H9 (cell line): ENCODE measurements around the gene OTX2. TPM values are rescaled to one million over a fixed set of nuclear protein-coding genes. Genes with fewer than 3 reads are reported as not detected.

Experiments
- DNase-seq: peaks from one replicate; pipeline ENCODE4 v3.0.0-alpha.2; 2017
- H2AFZ ChIP-seq: one replicate; pipeline ENCODE4 v1.6.1; 2013; ENCODE audit warnings: mild to moderate bottlenecking, low read length, control low read depth, moderate library complexity
- H2AK5ac ChIP-seq: 2 replicates; pipeline ENCODE4 v1.6.1; 2013; ENCODE audit warnings: low read length, control low read depth, mixed read lengths; ENCODE audit not compliant: insufficient read length
- H2BK120ac ChIP-seq: one replicate; pipeline ENCODE4 v1.6.1; 2013; ENCODE audit warnings: low read depth, mild to moderate bottlenecking, low read length, control low read depth, inconsistent platforms; ENCODE audit not compliant: poor library complexity, severe bottlenecking
- H2BK12ac ChIP-seq: 2 replicates; pipeline ENCODE4 v1.6.1; 2013; ENCODE audit warnings: low read length, control low read depth, mixed read lengths, low read depth; ENCODE audit not compliant: insufficient read length
- H2BK15ac ChIP-seq: 2 replicates; pipeline ENCODE4 v1.6.1; 2013; ENCODE audit warnings: low read depth, low read length, control low read depth
- H2BK20ac ChIP-seq: one replicate; pipeline ENCODE4 v1.6.1; 2013; ENCODE audit warnings: low read depth, mild to moderate bottlenecking, low read length, control low read depth, inconsistent platforms; ENCODE audit not compliant: poor library complexity, severe bottlenecking
- H2BK5ac ChIP-seq: 2 replicates; pipeline ENCODE4 v1.6.1; 2013; ENCODE audit warnings: low read length, control low read depth, mixed read lengths; ENCODE audit not compliant: insufficient read length
- H3K14ac ChIP-seq: 2 replicates; pipeline ENCODE4 v1.6.1; 2013; ENCODE audit warnings: low read length, control low read depth; ENCODE audit not compliant: insufficient read depth
- H3K18ac ChIP-seq: 2 replicates; pipeline ENCODE4 v1.6.1; 2013; ENCODE audit warnings: low read depth, mild to moderate bottlenecking, mixed read lengths, low read length, control low read depth; ENCODE audit not compliant: insufficient read length
- H3K23ac ChIP-seq: 2 replicates; pipeline ENCODE4 v1.6.1; 2013; ENCODE audit warnings: low read length, control low read depth, mixed read lengths, low read depth; ENCODE audit not compliant: insufficient read length
- H3K23me2 ChIP-seq: 2 replicates; pipeline ENCODE4 v1.6.1; 2013; ENCODE audit warnings: low read depth, mild to moderate bottlenecking, mixed read lengths, low read length, control low read depth; ENCODE audit not compliant: insufficient read length, poor library complexity, severe bottlenecking
- H3K27ac ChIP-seq: 2 replicates; pipeline ENCODE4 v1.5.1; 2013; ENCODE audit warnings: low read length, control low read depth, mixed read lengths, low read depth; ENCODE audit not compliant: insufficient read length
- H3K27me3 ChIP-seq: 2 replicates; pipeline ENCODE4 v1.6.1; 2013; ENCODE audit warnings: low read length, control low read depth, inconsistent platforms; ENCODE audit not compliant: insufficient read depth
- H3K4ac ChIP-seq: 2 replicates; pipeline ENCODE4 v1.6.1; 2013; ENCODE audit warnings: low read depth, mild to moderate bottlenecking, control low read depth, inconsistent platforms, low read length, moderate library complexity
- H3K4me1 ChIP-seq: 2 replicates; pipeline ENCODE4 v1.6.1; 2013; ENCODE audit warnings: low read length, control low read depth, inconsistent platforms; ENCODE audit not compliant: insufficient read depth
- H3K4me2 ChIP-seq: 2 replicates; pipeline ENCODE4 v1.6.1; 2013; ENCODE audit warnings: low read length, control low read depth, mixed read lengths; ENCODE audit not compliant: insufficient read length, insufficient read depth
- H3K56ac ChIP-seq: 2 replicates; pipeline ENCODE4 v1.6.1; 2013; ENCODE audit warnings: low read depth, mild to moderate bottlenecking, mixed read lengths, low read length, control low read depth; ENCODE audit not compliant: insufficient read length
- H3K79me1 ChIP-seq: 2 replicates; pipeline ENCODE4 v1.6.1; 2013; ENCODE audit warnings: low read depth, mild to moderate bottlenecking, moderate library complexity, low read length, control low read depth, inconsistent platforms; ENCODE audit not compliant: insufficient read depth, poor library complexity, severe bottlenecking
- H3K79me2 ChIP-seq: 2 replicates; pipeline ENCODE4 v1.6.1; 2013; ENCODE audit warnings: low read length, control low read depth, inconsistent platforms; ENCODE audit not compliant: insufficient read depth
- H3K9ac ChIP-seq: 2 replicates; pipeline ENCODE4 v1.6.1; 2013; ENCODE audit warnings: low read length, control low read depth, mixed read lengths; ENCODE audit not compliant: insufficient read length; ENCODE audit errors: extremely low read depth
- H3K9me3 ChIP-seq: one replicate; pipeline ENCODE4 v1.6.1; 2013; ENCODE audit warnings: low read depth, low read length, inconsistent platforms; ENCODE audit not compliant: control insufficient read depth
- H3T11ph ChIP-seq: one replicate; pipeline ENCODE4 v1.6.1; 2013; ENCODE audit warnings: mild to moderate bottlenecking, low read length, control low read depth, inconsistent platforms
- H4K20me1 ChIP-seq: one replicate; pipeline ENCODE4 v1.6.1; 2013; ENCODE audit not compliant: control insufficient read depth, insufficient read length, insufficient read depth
- H4K5ac ChIP-seq: 2 replicates; pipeline ENCODE4 v1.6.1; 2013; ENCODE audit warnings: low read depth, mild to moderate bottlenecking, mixed read lengths, low read length, control low read depth; ENCODE audit not compliant: insufficient read length
- H4K8ac ChIP-seq: replicated peaks from 2 replicates; pipeline ENCODE4 v1.6.1; 2013; ENCODE audit warnings: low read length, control low read depth, mixed read lengths, low read depth; ENCODE audit not compliant: insufficient read length
- H4K91ac ChIP-seq: 2 replicates; pipeline ENCODE4 v1.6.1; 2013; ENCODE audit warnings: low read depth, mild to moderate bottlenecking, moderate library complexity, mixed read lengths, low read length, control low read depth; ENCODE audit not compliant: insufficient read length
- H3K27ac Mint-ChIP-seq, 3 experiments: 2 replicates in 2 of 3; 3 replicates in 1 of 3; pipeline ENCODE4 v1.8.0; 2020 to 2021; ENCODE audit warnings: mixed read lengths in 3 of 3, mild to moderate bottlenecking in 1 of 3, moderate library complexity in 1 of 3
- H3K27me3 Mint-ChIP-seq: 2 replicates; pipeline ENCODE4 v1.8.0; 2021; ENCODE audit warnings: low read depth, mild to moderate bottlenecking, moderate library complexity, mixed read lengths
- H3K36me3 Mint-ChIP-seq, 3 experiments: 2 replicates in 2 of 3; 3 replicates in 1 of 3; pipeline ENCODE4 v1.8.0; 2020 to 2021; ENCODE audit warnings: low read depth in 3 of 3, mixed read lengths in 3 of 3; ENCODE audit not compliant: insufficient read depth in 1 of 3
- H3K4me1 Mint-ChIP-seq, 2 experiments: 2 replicates each; pipeline ENCODE4 v1.8.0; 2020; ENCODE audit warnings: mixed read lengths in 2 of 2
- H3K4me3 Mint-ChIP-seq, 2 experiments: 2 replicates in 1 of 2; 3 replicates in 1 of 2; pipeline ENCODE4 v1.8.0; 2020 to 2021; ENCODE audit warnings: mild to moderate bottlenecking in 2 of 2, mixed read lengths in 2 of 2, moderate library complexity in 1 of 2
- H3K9me3 Mint-ChIP-seq, 2 experiments: 2 replicates in 1 of 2; 3 replicates in 1 of 2; pipeline ENCODE4 v1.8.0; 2020; ENCODE audit warnings: mild to moderate bottlenecking in 2 of 2, mixed read lengths in 2 of 2, moderate library complexity in 1 of 2
- WGBS: extraction: QIAGEN DNeasy Blood & Tissue Kit; methylation state at CpG from one replicate; pipeline ENCODE4 v1.1.7; 2013; ENCODE audit warnings: missing lambda C conversion rate, low lambda C conversion rate, mixed read lengths; ENCODE audit not compliant: insufficient read length; ENCODE audit errors: extremely low coverage; 5-methylcytosine and 5-hydroxymethylcytosine counted together
- total RNA-seq: library from RNA; stranded (reverse); gene quantifications from 2 replicates; pipeline ENCODE4 v1.2.1, GENCODE V29; 2021
- TF ChIP-seq, protein P1 (sequence below): fragments of 200-600 bp; sonication (generic); conservative IDR thresholded peaks from 3 replicates; pipeline ENCODE4 v1.8.0; 2021; ENCODE audit warnings: antibody characterized with exemption, mild to moderate bottlenecking

The OTX2 gene
- total RNA-seq, 1 experiment from 2014 or later, result 193 TPM

DNA sequence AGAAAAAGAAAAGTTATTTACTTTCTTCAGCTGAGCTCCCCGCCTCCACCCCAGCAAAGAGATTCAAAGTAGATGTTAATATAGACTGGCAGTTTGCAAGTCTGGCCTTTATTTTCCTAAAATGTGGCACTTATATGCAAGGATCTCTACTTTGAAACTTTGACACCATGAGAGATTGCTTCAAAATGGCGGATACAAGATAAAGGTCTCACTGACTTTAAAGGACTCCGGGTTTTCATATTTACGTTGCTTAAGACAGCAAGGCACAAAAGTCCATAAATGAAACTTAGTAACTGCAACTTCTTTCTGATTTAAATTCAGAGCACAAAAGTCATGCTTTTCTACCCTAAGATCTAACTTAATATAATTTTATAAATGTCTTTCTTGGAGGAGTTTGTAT is 3.5 kb downstream of the OTX2 start:
- H3K27me3 ChIP-seq, result peaks cover 62% of the 10 kb centered on the region
- peaks cover 30 to 63% (median 50%) of the 10 kb centered on the region in 3 experiments for H3K36me3 Mint-ChIP-seq

More for the DNA sequence above, 3.5 kb downstream of the OTX2 start:
- no peak for DNase-seq
- TF ChIP-seq, protein P1, sequence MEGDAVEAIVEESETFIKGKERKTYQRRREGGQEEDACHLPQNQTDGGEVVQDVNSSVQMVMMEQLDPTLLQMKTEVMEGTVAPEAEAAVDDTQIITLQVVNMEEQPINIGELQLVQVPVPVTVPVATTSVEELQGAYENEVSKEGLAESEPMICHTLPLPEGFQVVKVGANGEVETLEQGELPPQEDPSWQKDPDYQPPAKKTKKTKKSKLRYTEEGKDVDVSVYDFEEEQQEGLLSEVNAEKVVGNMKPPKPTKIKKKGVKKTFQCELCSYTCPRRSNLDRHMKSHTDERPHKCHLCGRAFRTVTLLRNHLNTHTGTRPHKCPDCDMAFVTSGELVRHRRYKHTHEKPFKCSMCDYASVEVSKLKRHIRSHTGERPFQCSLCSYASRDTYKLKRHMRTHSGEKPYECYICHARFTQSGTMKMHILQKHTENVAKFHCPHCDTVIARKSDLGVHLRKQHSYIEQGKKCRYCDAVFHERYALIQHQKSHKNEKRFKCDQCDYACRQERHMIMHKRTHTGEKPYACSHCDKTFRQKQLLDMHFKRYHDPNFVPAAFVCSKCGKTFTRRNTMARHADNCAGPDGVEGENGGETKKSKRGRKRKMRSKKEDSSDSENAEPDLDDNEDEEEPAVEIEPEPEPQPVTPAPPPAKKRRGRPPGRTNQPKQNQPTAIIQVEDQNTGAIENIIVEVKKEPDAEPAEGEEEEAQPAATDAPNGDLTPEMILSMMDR, result no peak
- H3K9me3 ChIP-seq, result no peaks in the 10 kb centered on the region
- H3K79me1 ChIP-seq, result peaks cover 3% of the 10 kb centered on the region
- no peak overlapping the region for H2BK20ac ChIP-seq
- no peak overlapping the region for H3K56ac ChIP-seq
- H3K27ac ChIP-seq, result peak overlapping the region; percentile 98
- H3K4me1 ChIP-seq, result peaks cover 14% of the 10 kb centered on the region
- Mint-ChIP-seq H3K27me3 (peaks cover 45% of the 10 kb centered on the region), H3K4me1 (peaks cover 57 to 72% of the 10 kb centered on the region in 2 experiments), H3K9me3 (peaks cover 0 to 6% of the 10 kb centered on the region in 2 experiments; a peak in 2 of 5 replicates), H3K4me3 (peak overlapping the region; percentile 85 to 97), H3K27ac (peak overlapping the region; percentile 95 to 100 (median 99))
- no peak overlapping the region for H2BK120ac ChIP-seq
- no peak overlapping the region for H3K9ac ChIP-seq
- H3T11ph ChIP-seq, result no peak overlapping the region
- H3K23ac ChIP-seq, result no peak overlapping the region
- peaks cover 67% of the 10 kb centered on the region for H3K23me2 ChIP-seq
- peak overlapping the region; percentile 94 for H3K4me2 ChIP-seq
- H3K14ac ChIP-seq, result no peak overlapping the region; the same call in 1 of the 2 replicates
- no peak overlapping the region for H2BK12ac ChIP-seq
- no peaks in the 10 kb centered on the region for H4K20me1 ChIP-seq
- no peak overlapping the region for H4K8ac ChIP-seq
- H2AK5ac ChIP-seq, result no peak overlapping the region
- no peak overlapping the region for H2AFZ ChIP-seq
- no peak overlapping the region for H4K5ac ChIP-seq
- peak overlapping the region; percentile 55 for H3K18ac ChIP-seq
- H2BK15ac ChIP-seq, result no peak overlapping the region
- no peak overlapping the region for H3K4ac ChIP-seq
- H2BK5ac ChIP-seq, result no peak overlapping the region
- peaks cover 6% of the 10 kb centered on the region; the same call in 1 of the 2 replicates for H3K79me2 ChIP-seq
- WGBS, result no CpG with 5 or more reads among the region's 4 CpGs
- H4K91ac ChIP-seq, result no peak overlapping the region
